ENCODE data around the gene NCS1.

- no peak for TF ChIP-seq CTCF (IDR thresholded peaks at IDR 0.05)
- TF ChIP-seq POLR2AphosphoS5 (IDR thresholded peaks at IDR 0.05), result no peak
- TF ChIP-seq POLR2A (IDR thresholded peaks at IDR 0.05), result no peak
These were observed 16.8 kb downstream of the NCS1 start for GRCh38 chr9:130188860-130189481.

Measured in prostate gland (tissue), 2 donors.